HL-60 (cell line): Measurements from ENCODE around the gene DAB2IP.

ENCODE experiments used
- DNase-seq, 2 experiments: peaks; one replicate each; pipeline ENCODE4 v3.0.0-alpha.2; 2010 to 2020; ENCODE audit warnings: low read depth in 1 of 2, low spot score in 1 of 2
- H3K27ac ChIP-seq: fragments of 250-450 bp; sonication (Bioruptor Pico); replicated peaks from 2 replicates; pipeline ENCODE4 v1.5.1; 2020; ENCODE audit warnings: mild to moderate bottlenecking, moderate library complexity
- H3K27me3 ChIP-seq: fragments of 250-450 bp; sonication (Bioruptor Pico); 2 replicates; pipeline ENCODE4 v1.5.1; 2021; ENCODE audit warnings: mild to moderate bottlenecking, moderate library complexity; ENCODE audit not compliant: insufficient read depth, poor library complexity, severe bottlenecking
- H3K4me3 ChIP-seq: replicated peaks from 2 replicates; pipeline ENCODE4 v1.5.1; 2011; ENCODE audit warnings: mild to moderate bottlenecking, control low read depth, low read length; ENCODE audit not compliant: insufficient read depth
- GABPA ChIP-seq: IDR thresholded peaks from 2 replicates; pipeline ENCODE4 v1.6.1; 2012; ENCODE audit warnings: low read depth
- POLR2AphosphoS5 ChIP-seq: IDR thresholded peaks from 2 replicates; pipeline ENCODE4 v1.6.1; 2012; ENCODE audit warnings: low read depth
- REST ChIP-seq: IDR thresholded peaks from 2 replicates; pipeline ENCODE4 v1.6.1; 2012; ENCODE audit warnings: low read depth; ENCODE audit not compliant: insufficient replicate concordance
- SPI1 ChIP-seq: IDR thresholded peaks from 2 replicates; pipeline ENCODE4 v1.6.1; 2012; ENCODE audit warnings: low read depth, mild to moderate bottlenecking, borderline replicate concordance
- TF ChIP-seq, protein P1 (sequence below): IDR thresholded peaks from one replicate; pipeline ENCODE4 v1.5.1; 2011; ENCODE audit warnings: low read length, control low read depth, inconsistent platforms; ENCODE audit not compliant: insufficient read depth

Gene DAB2IP

DNA sequence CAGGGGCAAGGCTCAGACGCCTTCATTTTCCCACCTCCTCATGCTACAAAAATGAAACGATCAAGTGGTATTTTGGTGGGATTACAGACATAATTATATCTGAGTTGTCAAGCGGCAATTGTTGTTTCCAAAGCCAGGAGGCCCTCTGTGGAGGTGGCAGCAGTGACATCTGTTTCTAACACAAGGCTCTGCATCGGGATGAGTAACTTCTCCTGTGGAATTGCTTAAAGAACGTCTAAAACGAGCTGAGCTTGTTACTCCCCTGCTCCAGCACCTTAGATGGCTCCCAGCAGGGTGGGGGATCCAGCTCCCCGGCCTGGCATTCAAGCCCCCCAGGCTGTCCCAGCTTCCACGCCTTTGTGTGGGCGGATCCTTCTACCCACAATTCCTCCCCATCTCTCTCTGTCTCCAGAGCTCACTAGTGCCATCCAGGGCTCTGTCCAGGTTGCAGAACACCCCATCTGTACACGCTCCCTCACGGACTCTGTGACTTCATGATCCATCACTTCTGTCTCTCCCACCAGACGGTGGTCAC lies 36.8 kb downstream of the DAB2IP start:
- Histone ChIP-seq H3K4me3 (no peak overlapping the region), H3K27ac (no peak overlapping the region), H3K27me3 (peaks cover 9% of the 10 kb centered on the region)
- no peak for DNase-seq
- TF ChIP-seq SPI1: no peak
- TF ChIP-seq REST: no peak
- TF ChIP-seq, protein P1, sequence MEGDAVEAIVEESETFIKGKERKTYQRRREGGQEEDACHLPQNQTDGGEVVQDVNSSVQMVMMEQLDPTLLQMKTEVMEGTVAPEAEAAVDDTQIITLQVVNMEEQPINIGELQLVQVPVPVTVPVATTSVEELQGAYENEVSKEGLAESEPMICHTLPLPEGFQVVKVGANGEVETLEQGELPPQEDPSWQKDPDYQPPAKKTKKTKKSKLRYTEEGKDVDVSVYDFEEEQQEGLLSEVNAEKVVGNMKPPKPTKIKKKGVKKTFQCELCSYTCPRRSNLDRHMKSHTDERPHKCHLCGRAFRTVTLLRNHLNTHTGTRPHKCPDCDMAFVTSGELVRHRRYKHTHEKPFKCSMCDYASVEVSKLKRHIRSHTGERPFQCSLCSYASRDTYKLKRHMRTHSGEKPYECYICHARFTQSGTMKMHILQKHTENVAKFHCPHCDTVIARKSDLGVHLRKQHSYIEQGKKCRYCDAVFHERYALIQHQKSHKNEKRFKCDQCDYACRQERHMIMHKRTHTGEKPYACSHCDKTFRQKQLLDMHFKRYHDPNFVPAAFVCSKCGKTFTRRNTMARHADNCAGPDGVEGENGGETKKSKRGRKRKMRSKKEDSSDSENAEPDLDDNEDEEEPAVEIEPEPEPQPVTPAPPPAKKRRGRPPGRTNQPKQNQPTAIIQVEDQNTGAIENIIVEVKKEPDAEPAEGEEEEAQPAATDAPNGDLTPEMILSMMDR: no peak
- no peak for TF ChIP-seq POLR2AphosphoS5
- no peak for TF ChIP-seq GABPA

DNA sequence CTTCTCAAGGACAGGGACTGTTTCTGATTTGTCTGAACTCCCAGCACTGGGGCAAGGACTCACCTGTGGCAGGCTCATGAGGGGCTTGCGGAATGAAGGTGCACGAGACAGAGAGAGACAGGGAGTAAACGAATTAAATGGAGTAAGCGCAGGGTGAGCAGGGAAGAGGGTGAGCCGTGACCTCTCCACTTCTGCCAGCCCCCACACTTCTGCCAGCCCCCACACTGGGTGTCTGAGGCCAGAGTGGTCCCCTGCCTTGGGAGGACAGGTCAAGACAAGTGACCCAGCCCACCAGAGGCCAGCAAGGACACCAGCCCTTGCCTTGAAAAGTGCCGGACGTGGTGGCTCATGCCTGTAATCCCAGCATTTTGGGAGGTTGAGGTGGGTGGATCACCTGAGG lies 37.2 kb downstream of the DAB2IP start:
- no peak overlapping the region for H3K4me3 ChIP-seq
- DNase-seq: no peak
- peaks cover 9% of the 10 kb centered on the region for H3K27me3 ChIP-seq
- TF ChIP-seq GABPA (no peak), SPI1 (no peak)
- no peak overlapping the region for H3K27ac ChIP-seq

GRCh38 chr9:121689461-121690157 lies 38.2 kb downstream of the DAB2IP start:
- no peak overlapping the region for H3K4me3 ChIP-seq
- H3K27ac ChIP-seq: no peak overlapping the region
- no peak for DNase-seq
- TF ChIP-seq SPI1 (no peak), GABPA (no peak), REST (no peak), POLR2AphosphoS5 (no peak)
- TF ChIP-seq, protein P1: no peak
- peaks cover 9% of the 10 kb centered on the region for H3K27me3 ChIP-seq

DNA sequence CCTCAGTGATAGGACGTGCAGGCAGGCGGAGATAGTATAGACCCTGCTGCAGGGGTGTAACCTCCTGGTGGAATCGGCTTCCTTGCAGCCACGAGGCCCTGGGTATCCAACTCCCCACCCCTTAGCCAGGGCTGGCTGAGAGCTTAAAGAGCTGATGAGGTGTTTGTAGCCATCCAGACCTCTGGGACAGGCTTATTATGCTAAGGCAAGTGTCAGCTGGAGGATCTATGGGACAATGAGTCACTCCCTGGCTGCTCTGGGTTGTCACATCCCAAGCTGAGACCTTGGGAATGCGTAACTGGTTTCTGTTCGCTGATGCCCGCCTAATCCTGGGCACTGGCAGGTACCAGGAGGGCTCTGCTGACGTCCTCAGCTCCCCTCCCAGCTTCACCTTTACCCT lies 38.9 kb downstream of the DAB2IP start:
- TF ChIP-seq GABPA: no peak
- TF ChIP-seq, protein P1: no peak
- no peak for TF ChIP-seq SPI1
- no peak for TF ChIP-seq POLR2AphosphoS5
- TF ChIP-seq REST: no peak
- Histone ChIP-seq H3K27me3 (peaks cover 9% of the 10 kb centered on the region), H3K4me3 (no peak overlapping the region), H3K27ac (no peak overlapping the region)
- no peak for DNase-seq
